Psoas muscle (tissue), 8 donors: ENCODE measurements around the gene MAPKBP1. TPM values are rescaled to one million over a fixed set of nuclear protein-coding genes. Genes with fewer than 3 reads are reported as not detected.

Source experiments
- ATAC-seq, 4 donors: fragments of 200-7000 bp; cut with Tn5 transposase; one replicate each; pipeline ENCODE4 v1.9.1; 2020; ENCODE audit warnings: moderate library complexity in 3 of 4, mild to moderate bottlenecking in 2 of 4
- DNase-seq, 2 donors: peaks; one replicate each; pipeline ENCODE4 v3.0.0-alpha.2; 2020
- H3K27ac ChIP-seq: fragments of 200-600 bp; one replicate; pipeline ENCODE4 v1.8.0; 2022
- H3K27me3 ChIP-seq, 3 donors: fragments of 200-600 bp in 1 of 3; one replicate each; pipeline versions ENCODE4 v1.6.1 to v1.8.0; 2013 to 2022; ENCODE audit warnings: low read length in 2 of 3, mild to moderate bottlenecking in 2 of 3, moderate library complexity in 1 of 3; ENCODE audit not compliant: insufficient read depth in 3 of 3
- H3K36me3 ChIP-seq, 2 donors: fragments of 200-600 bp in 1 of 2; one replicate each; pipeline versions ENCODE4 v1.6.1 to v1.8.0; 2013 to 2022; ENCODE audit warnings: low read depth in 1 of 2, mild to moderate bottlenecking in 1 of 2, moderate library complexity in 1 of 2; ENCODE audit not compliant: insufficient read depth in 1 of 2
- H3K4me1 ChIP-seq: fragments of 200-600 bp; one replicate; pipeline ENCODE4 v1.8.0; 2022
- H3K4me3 ChIP-seq: fragments of 200-600 bp; one replicate; pipeline ENCODE4 v1.8.0; 2022; ENCODE audit warnings: mild to moderate bottlenecking
- H3K9me3 ChIP-seq: fragments of 200-600 bp; one replicate; pipeline ENCODE4 v1.8.0; 2022
- WGBS, 3 donors: extraction: QIAGEN DNeasy Blood & Tissue Kit; methylation state at CpG; one replicate each; pipeline versions ENCODE4 v1.1.6 to v1.1.7; 2013; 5-methylcytosine and 5-hydroxymethylcytosine counted together
- intact Hi-C, 2 donors: fragments of 100-400 bp; cut with DNase I; formaldehyde crosslinking; loops; one replicate each; pipeline versions ENCODE4 v1.11.0 to v1.14.2; 2022
- polyA plus RNA-seq, 3 donors: library from polyadenylated mRNA; stranded (reverse); fragments of 200-250 nt; gene quantifications; one replicate each; pipeline ENCODE4 v1.2.3, GENCODE V29; 2013
- total RNA-seq, 4 donors: library from RNA; stranded (reverse); fragmentation: NEBNext Ultra II Directional in 2 of 4; extraction: Animal tissue kit (Norgen Biotek cat#: 25700) in 2 of 4; gene quantifications; one replicate each; pipeline versions ENCODE4 v1.2.1 to v1.2.4, GENCODE V29; 2021 to 2023
- TF ChIP-seq, protein P1 (sequence below): fragments of 200-600 bp; IDR thresholded peaks from one replicate; pipeline ENCODE4 v1.8.0; 2022; ENCODE audit warnings: antibody characterized with exemption
- donor health status: healthy with polysubstance abuse.
- donor health status: DM: no; HTN: no; CAD: no; lungs with moderate emphysema.
- donor health status: Bipolar disorder and iron deficiency.
- donor health status: healthy.
- donor health status: DM: yes; HTN: yes; CAD: no.
- donor health status: DM: no; HTN: no; CAD: no.
- donor health status: DM: no; HTN: no; CAD: no.
- donor health status: DM: yes; HTN: yes; CAD: no.

The MAPKBP1 gene
- total and polyA plus RNA-seq, 7 donors, result 2.4 to 10.3 (median 7.1) TPM

DNA sequence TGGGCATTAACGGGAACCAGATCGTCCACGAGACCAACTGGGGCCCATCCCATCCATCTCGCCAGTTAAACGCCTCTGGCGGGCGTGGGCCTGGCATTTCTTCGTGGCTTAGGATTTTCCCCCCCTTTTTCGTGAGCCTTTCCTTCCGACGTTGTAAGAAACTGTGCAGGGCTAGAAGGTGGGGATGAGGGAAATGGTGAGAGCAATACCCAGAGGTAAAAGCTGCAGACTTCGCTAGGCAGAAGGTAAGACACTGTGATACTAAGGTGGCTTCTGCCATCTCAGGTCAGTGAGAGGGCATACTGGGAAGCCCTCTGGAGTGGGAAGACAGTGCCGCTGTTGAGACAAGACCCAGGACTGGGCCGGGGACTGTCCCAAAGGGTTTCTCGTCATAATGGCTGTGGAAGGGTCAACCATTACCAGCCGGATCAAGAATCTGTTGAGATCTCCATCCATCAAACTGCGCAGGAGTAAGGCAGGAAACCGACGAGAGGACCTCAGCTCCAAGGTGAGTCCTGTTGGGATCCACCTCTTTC is 666 bp downstream of the MAPKBP1 start:
- Histone ChIP-seq H3K36me3 (no peaks in the 10 kb centered on the region), H3K4me3 (peak overlapping the region; percentile 90), H3K27ac (peak overlapping the region; percentile 86), H3K27me3 (no peaks in the 10 kb centered on the region), H3K4me1 (peaks cover 40% of the 10 kb centered on the region), H3K9me3 (no peaks in the 10 kb centered on the region)
- DNase-seq (no peak), ATAC-seq (peak in 1 of 4 donors; percentile 5)
- intact Hi-C loops, result loop anchor here (1.0 to 10.0 kb wide), 4 partner anchors 36 to 130 kb away; no protein-coding TSS in a partner anchor
- 5 to 8% (median 7%) methylated on average over 19 of the region's 19 CpGs for WGBS, 3 donors
- TF ChIP-seq, protein P1, sequence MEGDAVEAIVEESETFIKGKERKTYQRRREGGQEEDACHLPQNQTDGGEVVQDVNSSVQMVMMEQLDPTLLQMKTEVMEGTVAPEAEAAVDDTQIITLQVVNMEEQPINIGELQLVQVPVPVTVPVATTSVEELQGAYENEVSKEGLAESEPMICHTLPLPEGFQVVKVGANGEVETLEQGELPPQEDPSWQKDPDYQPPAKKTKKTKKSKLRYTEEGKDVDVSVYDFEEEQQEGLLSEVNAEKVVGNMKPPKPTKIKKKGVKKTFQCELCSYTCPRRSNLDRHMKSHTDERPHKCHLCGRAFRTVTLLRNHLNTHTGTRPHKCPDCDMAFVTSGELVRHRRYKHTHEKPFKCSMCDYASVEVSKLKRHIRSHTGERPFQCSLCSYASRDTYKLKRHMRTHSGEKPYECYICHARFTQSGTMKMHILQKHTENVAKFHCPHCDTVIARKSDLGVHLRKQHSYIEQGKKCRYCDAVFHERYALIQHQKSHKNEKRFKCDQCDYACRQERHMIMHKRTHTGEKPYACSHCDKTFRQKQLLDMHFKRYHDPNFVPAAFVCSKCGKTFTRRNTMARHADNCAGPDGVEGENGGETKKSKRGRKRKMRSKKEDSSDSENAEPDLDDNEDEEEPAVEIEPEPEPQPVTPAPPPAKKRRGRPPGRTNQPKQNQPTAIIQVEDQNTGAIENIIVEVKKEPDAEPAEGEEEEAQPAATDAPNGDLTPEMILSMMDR, result no peak

DNA sequence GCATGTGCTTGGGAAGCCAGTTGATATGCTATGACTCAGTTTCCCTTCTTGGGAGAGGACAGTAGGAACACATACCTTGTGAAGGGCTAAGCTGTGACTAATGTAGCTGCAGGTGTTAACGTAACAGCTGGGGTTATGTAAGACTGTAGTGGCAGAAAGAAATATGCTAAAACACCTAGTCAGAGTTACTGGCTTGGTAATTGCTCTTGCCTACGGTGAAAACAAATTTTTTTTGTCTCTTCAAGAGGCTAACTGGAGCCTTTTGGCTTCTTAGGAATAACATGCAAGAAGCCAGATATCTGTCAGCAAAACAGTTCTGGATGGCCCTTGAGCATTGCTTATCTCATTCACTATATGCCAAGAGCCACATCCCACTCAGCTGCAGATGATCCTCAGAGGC is 1.4 kb downstream of the MAPKBP1 start:
- ATAC-seq (no peak), DNase-seq (no peak)
- TF ChIP-seq, protein P1, result no peak
- no peak overlapping the region for H3K27ac ChIP-seq
- H3K4me3 ChIP-seq, result peak overlapping the region; percentile 90
- no peaks in the 10 kb centered on the region for H3K27me3 ChIP-seq
- H3K36me3 ChIP-seq, result no peaks in the 10 kb centered on the region
- H3K4me1 ChIP-seq, result peaks cover 45% of the 10 kb centered on the region
- intact Hi-C loops, result loop anchor here in 1 of 2 donors (2.0 to 10.0 kb wide), 2 partner anchors 35 to 129 kb away; no protein-coding TSS in a partner anchor
- 37 to 57% (median 47%) methylated on average over 2 of the region's 2 CpGs for WGBS, 3 donors
- no peaks in the 10 kb centered on the region for H3K9me3 ChIP-seq

DNA sequence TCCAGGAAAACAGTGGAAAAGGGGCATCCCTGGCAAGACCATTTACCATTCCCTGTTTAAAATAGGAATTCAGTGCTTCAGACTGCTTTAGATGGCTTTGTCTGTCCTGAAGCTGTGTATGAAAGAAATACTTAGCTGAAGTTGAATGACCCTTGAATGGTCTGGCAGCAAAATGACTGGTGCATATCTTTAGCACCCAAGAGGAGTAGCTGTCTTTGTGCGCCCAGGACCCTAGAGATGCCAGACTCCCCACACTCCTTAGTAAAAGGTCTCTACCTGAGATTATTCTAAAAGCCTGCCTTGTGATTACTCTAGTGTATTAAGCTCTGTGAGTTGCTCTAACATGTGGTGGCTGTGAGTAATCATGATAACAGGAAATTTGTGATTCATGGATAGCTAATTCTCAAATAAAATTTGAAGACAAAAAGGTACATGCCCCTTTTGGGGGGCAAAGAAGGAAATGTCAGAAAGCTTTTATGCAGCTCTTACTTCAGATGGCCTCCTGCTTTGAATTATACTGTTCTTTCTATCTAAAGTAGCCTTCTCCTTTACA is 3.2 kb downstream of the MAPKBP1 start:
- Histone ChIP-seq H3K27me3 (no peaks in the 10 kb centered on the region), H3K36me3 (no peaks in the 10 kb centered on the region), H3K27ac (no peak overlapping the region), H3K9me3 (no peaks in the 10 kb centered on the region), H3K4me1 (peaks cover 42% of the 10 kb centered on the region), H3K4me3 (no peak overlapping the region)
- TF ChIP-seq, protein P1, result no peak
- DNase-seq (no peak), ATAC-seq (no peak)
- WGBS, 3 donors, result 86 to 96% (median 89%) methylated on average over 1 of the region's 1 CpG
- intact Hi-C loops, result loop anchor here in 1 of 2 donors (10.0 kb wide), 1 partner anchor 127 kb away; no protein-coding TSS in a partner anchor

DNA sequence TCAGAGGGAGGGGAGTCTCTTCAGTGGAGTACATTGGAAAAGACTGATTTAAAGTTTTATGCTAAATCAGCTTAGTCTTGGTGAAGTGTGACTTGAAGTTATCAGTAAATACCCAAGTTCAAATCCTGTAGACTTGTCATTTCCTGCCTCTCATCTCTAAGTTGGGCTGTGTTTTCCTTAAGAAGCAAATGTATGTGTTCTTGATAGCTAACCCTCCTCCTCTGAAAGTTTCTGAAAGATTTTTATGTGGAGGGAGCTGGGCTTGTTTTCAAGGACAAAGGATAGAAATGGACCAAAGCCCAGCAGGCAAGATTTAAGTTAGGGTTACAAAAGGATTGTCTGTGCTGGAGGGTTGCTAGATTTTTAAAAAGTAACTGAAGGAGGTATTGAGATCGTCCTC is 4.2 kb downstream of the MAPKBP1 start:
- no peaks in the 10 kb centered on the region for H3K36me3 ChIP-seq
- TF ChIP-seq, protein P1, result no peak
- no peaks in the 10 kb centered on the region for H3K9me3 ChIP-seq
- DNase-seq (no peak), ATAC-seq (no peak)
- intact Hi-C loops, result loop anchor here in 1 of 2 donors (10.0 kb wide), 1 partner anchor 126 kb away; no protein-coding TSS in a partner anchor
- H3K27ac ChIP-seq, result peak overlapping the region; percentile 61
- 78 to 86% (median 86%) methylated on average over 1 of the region's 1 CpG for WGBS, 3 donors
- H3K4me1 ChIP-seq, result peaks cover 31% of the 10 kb centered on the region
- no peak overlapping the region for H3K4me3 ChIP-seq
- H3K27me3 ChIP-seq, result no peaks in the 10 kb centered on the region
